C1 segment of cervical spinal cord (tissue), 14 donors: Measurements from ENCODE around the gene ETFDH.
"Not testable (repeated sequence)": the region's sequence is repeated elsewhere in the genome, so short reads cannot be mapped to it uniquely, and the experiment has no call there.

ENCODE experiments used
- DNase-seq, 14 donors: peaks; one replicate each; lab custom pipeline; 2025; lab: John Stamatoyannopoulos, UW

ETFDH gene

GRCh38 chr4:158671915-158672806, at the start of gene ETFDH:
TSS of gene ETFDH (plus strand) at chr4:158672296. CDS start at chr4:158672457, 161 bp downstream.
- peak; percentile 93 to 100 (median 99) for DNase-seq

- peak in 2 of 14 donors; percentile 1 to 8 for DNase-seq
Measured at GRCh38 chr4:158624889-158625478, 47.1 kb upstream of the ETFDH start.

- DNase-seq = no peak
Measured at GRCh38 chr4:158625544-158625943, 46.6 kb upstream of the ETFDH start.

- no peak for DNase-seq
Measured at GRCh38 chr4:158630893-158631292, 41.2 kb upstream of the ETFDH start.

GRCh38 chr4:158636619-158637018, 35.5 kb upstream of the ETFDH start:
- no peak for DNase-seq

GRCh38 chr4:158644356-158644755, 27.7 kb upstream of the ETFDH start:
- no peak for DNase-seq

- DNase-seq = no peak
Measured at GRCh38 chr4:158644760-158645159, 27.3 kb upstream of the ETFDH start.

GRCh38 chr4:158649111-158649680, 22.9 kb upstream of the ETFDH start:
- no peak for DNase-seq

GRCh38 chr4:158652920-158653319, 19.2 kb upstream of the ETFDH start:
- no peak for DNase-seq

- DNase-seq = no peak
Measured at GRCh38 chr4:158656439-158656838, 15.7 kb upstream of the ETFDH start.

- DNase-seq = no peak
Measured at GRCh38 chr4:158657291-158657690, 14.8 kb upstream of the ETFDH start.

GRCh38 chr4:158663255-158663654, 8.8 kb upstream of the ETFDH start:
- not testable (repeated sequence) for DNase-seq

- not testable (repeated sequence) for DNase-seq
Measured at GRCh38 chr4:158663707-158664625, 8.1 kb upstream of the ETFDH start.

- no peak for DNase-seq
Measured at GRCh38 chr4:158664806-158665205, 7.3 kb upstream of the ETFDH start.

GRCh38 chr4:158666892-158667291, 5.2 kb upstream of the ETFDH start:
- DNase-seq = no peak

GRCh38 chr4:158667651-158668198, 4.4 kb upstream of the ETFDH start:
- no peak for DNase-seq

GRCh38 chr4:158669310-158669709, 2.8 kb upstream of the ETFDH start:
- no peak for DNase-seq

GRCh38 chr4:158670975-158671664, 976 bp upstream of the ETFDH start:
- peak in 11 of 14 donors; percentile 8 to 67 (median 43) for DNase-seq

GRCh38 chr4:158671665-158671914, 506 bp upstream of the ETFDH start, which contains the start of gene C4orf46:
TSS of gene C4orf46 (minus strand) at chr4:158671887. CDS start at chr4:158671801, 86 bp downstream.
- DNase-seq = no peak

GRCh38 chr4:158673633-158674032, 1.5 kb downstream of the ETFDH start:
- no peak for DNase-seq

- DNase-seq = no peak
Measured at GRCh38 chr4:158676076-158676475, 4.0 kb downstream of the ETFDH start.
